Liver (tissue), 9 donors: ENCODE data around the gene ZACN. TPM values are rescaled to one million over a fixed set of nuclear protein-coding genes. Genes with fewer than 3 reads are reported as not detected.

Experiments used
- DNase-seq: peaks from one replicate; pipeline ENCODE4 v3.0.0-alpha.2; 2017; ENCODE audit warnings: low spot score
- H3K27ac ChIP-seq, 2 donors: one replicate each; pipeline ENCODE4 v1.7.0; 2013; ENCODE audit warnings: inconsistent platforms in 2 of 2, low read length in 2 of 2, control low read depth in 1 of 2, low read depth in 1 of 2, mild to moderate bottlenecking in 1 of 2
- H3K27me3 ChIP-seq, 4 donors: one replicate each; pipeline versions ENCODE4 v1.6.1 to v1.7.0; 2013; ENCODE audit warnings: low read length in 3 of 4, inconsistent platforms in 1 of 4, mild to moderate bottlenecking in 1 of 4, moderate library complexity in 1 of 4; ENCODE audit not compliant: control insufficient read depth in 4 of 4, insufficient read depth in 4 of 4
- H3K36me3 ChIP-seq, 4 donors: one replicate each; pipeline versions ENCODE4 v1.6.1 to v1.7.0; 2013; ENCODE audit warnings: low read length in 3 of 4, mild to moderate bottlenecking in 3 of 4, low read depth in 1 of 4, moderate library complexity in 1 of 4; ENCODE audit not compliant: control insufficient read depth in 4 of 4, insufficient read depth in 3 of 4
- H3K4me1 ChIP-seq, 4 donors: one replicate each; pipeline versions ENCODE4 v1.6.1 to v1.7.0; 2013; ENCODE audit warnings: low read length in 3 of 4, mild to moderate bottlenecking in 3 of 4, moderate library complexity in 1 of 4; ENCODE audit not compliant: control insufficient read depth in 4 of 4, insufficient read depth in 4 of 4
- H3K4me3 ChIP-seq, 3 donors: one replicate each; pipeline versions ENCODE4 v1.6.1 to v1.7.0; 2013; ENCODE audit warnings: low read length in 3 of 3, control low read depth in 1 of 3, low read depth in 1 of 3, mild to moderate bottlenecking in 1 of 3
- H3K9ac ChIP-seq, 2 donors: one replicate each; pipeline ENCODE4 v1.7.0; 2013; ENCODE audit warnings: low read length in 2 of 2, mild to moderate bottlenecking in 2 of 2, moderate library complexity in 2 of 2, control low read depth in 1 of 2, low read depth in 1 of 2
- H3K9me3 ChIP-seq, 4 donors: one replicate each; pipeline versions ENCODE4 v1.6.1 to v1.7.0; 2013; ENCODE audit warnings: low read length in 3 of 4; ENCODE audit not compliant: control insufficient read depth in 4 of 4
- EGR1 ChIP-seq, 2 donors: IDR thresholded peaks; 2 replicates each; pipeline ENCODE4 v1.6.1; 2016 to 2018; ENCODE audit warnings: antibody characterized with exemption in 2 of 2, low read depth in 2 of 2
- FOXA1 ChIP-seq: IDR thresholded peaks from 2 replicates; pipeline ENCODE4 v1.6.1; 2016; ENCODE audit warnings: antibody characterized with exemption
- FOXA2 ChIP-seq: IDR thresholded peaks from 2 replicates; pipeline ENCODE4 v1.6.1; 2016; ENCODE audit warnings: antibody characterized with exemption
- GABPA ChIP-seq, 2 donors: IDR thresholded peaks in 1 of 2; conservative IDR thresholded peaks in 1 of 2; 2 replicates each; pipeline ENCODE4 v1.6.1; 2016; ENCODE audit warnings: antibody characterized with exemption in 2 of 2, mild to moderate bottlenecking in 1 of 2, moderate library complexity in 1 of 2
- HNF4A ChIP-seq, 2 donors: conservative IDR thresholded peaks; 2 replicates each; pipeline ENCODE4 v1.6.1; 2016; ENCODE audit warnings: antibody characterized with exemption in 2 of 2, mild to moderate bottlenecking in 2 of 2
- HNF4G ChIP-seq: IDR thresholded peaks from 2 replicates; pipeline ENCODE4 v1.6.1; 2016; ENCODE audit warnings: antibody characterized with exemption
- NR2F2 ChIP-seq: IDR thresholded peaks from 2 replicates; pipeline ENCODE4 v1.6.1; 2016; ENCODE audit warnings: antibody characterized with exemption
- RAD21 ChIP-seq, 2 donors: IDR thresholded peaks; 2 replicates each; pipeline ENCODE4 v1.6.1; 2016; ENCODE audit warnings: antibody characterized with exemption in 2 of 2, mild to moderate bottlenecking in 2 of 2
- SP1 ChIP-seq: IDR thresholded peaks from 2 replicates; pipeline ENCODE4 v1.6.1; 2018; ENCODE audit warnings: antibody characterized with exemption, mild to moderate bottlenecking
- whole genome bisulfite sequencing: extraction: QIAGEN DNeasy Blood & Tissue Kit; methylation state at CpG from one replicate; pipeline ENCODE4 v1.1.7; 2013; 5-methylcytosine and 5-hydroxymethylcytosine counted together
- polyA plus RNA-seq, 2 donors: library from polyadenylated mRNA; stranded (reverse) in 1 of 2; unstranded in 1 of 2; fragments of 200-250 nt in 1 of 2; fragments of >200 nt in 1 of 2; fragmentation: Nextera tagmentation in 1 of 2; extraction: Ambion mirVana in 1 of 2; gene quantifications; one replicate each; pipeline versions ENCODE4 v1.2.1 to v1.2.3, GENCODE V29; 2013 to 2015
- total RNA-seq, 2 donors: library from RNA; depleted of rRNA; stranded (reverse); fragments of >200 nt; gene quantifications; one replicate each; pipeline ENCODE4 v1.2.3, GENCODE V29; 2014
- TF ChIP-seq, protein P1 (sequence below): fragments of 150-350 bp; IDR thresholded peaks from 2 replicates; pipeline ENCODE4 v1.5.1; 2017; ENCODE audit warnings: improper control_type of control experiment, low read depth, low read length; ENCODE audit not compliant: missing input control
- TF ChIP-seq, protein P2 (sequence below): IDR thresholded peaks from 2 replicates; pipeline ENCODE4 v1.6.1; 2016; ENCODE audit warnings: antibody characterized with exemption
- TF ChIP-seq, protein P3 (sequence below): IDR thresholded peaks from 2 replicates; pipeline ENCODE4 v1.6.1; 2016; ENCODE audit warnings: antibody characterized with exemption, mild to moderate bottlenecking
- donor health status: healthy.
- donor health status: healthy.
- donor health status: healthy.
- donor health status: healthy.
- donor health status: healthy.

ZACN gene
- total and polyA plus RNA-seq, 4 donors: 0.35 to 1.9 TPM; not detected in 2

DNA sequence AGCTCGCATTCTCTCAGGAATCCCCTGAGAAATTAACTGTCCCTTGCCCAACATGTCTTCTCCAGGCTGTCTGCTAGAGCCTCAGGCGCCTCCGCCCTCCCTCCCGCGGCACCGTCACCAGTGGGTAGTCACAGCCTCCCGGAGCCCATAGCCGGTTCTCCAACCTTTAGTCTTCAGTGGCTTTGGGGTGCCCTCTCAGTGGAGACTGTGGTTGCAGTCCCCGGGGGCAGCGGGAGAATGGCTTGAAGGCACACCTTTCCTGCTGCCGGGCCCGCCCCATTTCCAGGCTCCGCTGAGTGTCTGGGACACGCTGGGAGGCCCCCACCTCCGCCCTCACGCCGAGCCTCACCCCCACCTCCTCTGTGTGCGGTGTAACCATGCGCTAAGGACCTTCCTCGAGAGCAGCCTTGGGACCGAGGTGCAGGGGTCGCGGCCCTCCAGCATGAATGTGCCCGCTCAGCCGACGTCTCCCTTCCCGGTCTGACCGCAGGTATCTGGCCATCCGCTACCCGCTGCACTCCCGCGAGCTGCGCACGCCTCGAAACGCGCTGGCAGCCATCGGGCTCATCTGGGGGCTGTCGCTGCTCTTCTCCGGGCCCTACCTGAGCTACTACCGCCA, 2.7 kb upstream of the ZACN start:
- peaks cover 0 to 20% (median 9%) of the 10 kb centered on the region in 4 donors for H3K27me3 ChIP-seq
- WGBS: 7% methylated on average over 41 of the region's 41 CpGs
- no peak for DNase-seq
- no peaks in the 10 kb centered on the region for H3K36me3 ChIP-seq
- H3K4me3 ChIP-seq: no peak overlapping the region
- H3K9ac ChIP-seq: no peak overlapping the region
- H3K27ac ChIP-seq: no peak overlapping the region
- TF ChIP-seq FOXA1: no peak
- TF ChIP-seq, protein P1, sequence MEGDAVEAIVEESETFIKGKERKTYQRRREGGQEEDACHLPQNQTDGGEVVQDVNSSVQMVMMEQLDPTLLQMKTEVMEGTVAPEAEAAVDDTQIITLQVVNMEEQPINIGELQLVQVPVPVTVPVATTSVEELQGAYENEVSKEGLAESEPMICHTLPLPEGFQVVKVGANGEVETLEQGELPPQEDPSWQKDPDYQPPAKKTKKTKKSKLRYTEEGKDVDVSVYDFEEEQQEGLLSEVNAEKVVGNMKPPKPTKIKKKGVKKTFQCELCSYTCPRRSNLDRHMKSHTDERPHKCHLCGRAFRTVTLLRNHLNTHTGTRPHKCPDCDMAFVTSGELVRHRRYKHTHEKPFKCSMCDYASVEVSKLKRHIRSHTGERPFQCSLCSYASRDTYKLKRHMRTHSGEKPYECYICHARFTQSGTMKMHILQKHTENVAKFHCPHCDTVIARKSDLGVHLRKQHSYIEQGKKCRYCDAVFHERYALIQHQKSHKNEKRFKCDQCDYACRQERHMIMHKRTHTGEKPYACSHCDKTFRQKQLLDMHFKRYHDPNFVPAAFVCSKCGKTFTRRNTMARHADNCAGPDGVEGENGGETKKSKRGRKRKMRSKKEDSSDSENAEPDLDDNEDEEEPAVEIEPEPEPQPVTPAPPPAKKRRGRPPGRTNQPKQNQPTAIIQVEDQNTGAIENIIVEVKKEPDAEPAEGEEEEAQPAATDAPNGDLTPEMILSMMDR: no peak
- TF ChIP-seq RAD21 (IDR thresholded peaks at IDR 0.05): no peak
- no peaks in the 10 kb centered on the region for H3K9me3 ChIP-seq
- peaks cover 10 to 42% (median 16%) of the 10 kb centered on the region in 4 donors for H3K4me1 ChIP-seq

DNA sequence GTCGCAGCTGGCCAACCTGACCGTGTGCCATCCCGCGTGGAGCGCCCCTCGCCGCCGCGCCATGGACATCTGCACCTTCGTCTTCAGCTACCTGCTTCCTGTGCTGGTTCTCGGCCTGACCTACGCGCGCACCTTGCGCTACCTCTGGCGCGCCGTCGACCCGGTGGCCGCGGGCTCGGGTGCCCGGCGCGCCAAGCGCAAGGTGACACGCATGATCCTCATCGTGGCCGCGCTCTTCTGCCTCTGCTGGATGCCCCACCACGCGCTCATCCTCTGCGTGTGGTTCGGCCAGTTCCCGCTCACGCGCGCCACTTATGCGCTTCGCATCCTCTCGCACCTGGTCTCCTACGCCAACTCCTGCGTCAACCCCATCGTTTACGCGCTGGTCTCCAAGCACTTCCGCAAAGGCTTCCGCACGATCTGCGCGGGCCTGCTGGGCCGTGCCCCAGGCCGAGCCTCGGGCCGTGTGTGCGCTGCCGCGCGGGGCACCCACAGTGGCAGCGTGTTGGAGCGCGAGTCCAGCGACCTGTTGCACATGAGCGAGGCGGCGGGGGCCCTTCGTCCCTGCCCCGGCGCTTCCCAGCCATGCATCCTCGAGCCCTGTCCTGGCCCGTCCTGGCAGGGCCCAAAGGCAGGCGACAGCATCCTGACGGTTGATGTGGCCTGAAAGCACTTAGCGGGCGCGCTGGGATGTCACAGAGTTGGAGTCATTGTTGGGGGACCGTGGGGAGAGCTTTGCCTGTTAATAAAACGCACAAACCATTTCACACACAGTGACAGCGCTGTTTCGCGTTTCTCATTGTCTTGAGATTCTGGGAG, 2.0 kb upstream of the ZACN start:
- 8% methylated on average over 82 of the region's 82 CpGs for whole genome bisulfite sequencing
- Histone ChIP-seq H3K27me3 (peaks cover 0 to 20% (median 9%) of the 10 kb centered on the region in 4 donors), H3K9me3 (no peaks in the 10 kb centered on the region), H3K36me3 (no peaks in the 10 kb centered on the region), H3K4me3 (no peak overlapping the region), H3K27ac (no peak overlapping the region), H3K9ac (no peak overlapping the region), H3K4me1 (peaks cover 8 to 37% (median 12%) of the 10 kb centered on the region in 4 donors)
- DNase-seq: no peak
- TF ChIP-seq SP1: no peak
- no peak for TF ChIP-seq EGR1 (IDR thresholded peaks at IDR 0.05; ENCODE audit: low read depth in 2 of 2)
- TF ChIP-seq RAD21 (IDR thresholded peaks at IDR 0.05): no peak
- no peak for TF ChIP-seq HNF4G
- TF ChIP-seq FOXA2: no peak

DNA sequence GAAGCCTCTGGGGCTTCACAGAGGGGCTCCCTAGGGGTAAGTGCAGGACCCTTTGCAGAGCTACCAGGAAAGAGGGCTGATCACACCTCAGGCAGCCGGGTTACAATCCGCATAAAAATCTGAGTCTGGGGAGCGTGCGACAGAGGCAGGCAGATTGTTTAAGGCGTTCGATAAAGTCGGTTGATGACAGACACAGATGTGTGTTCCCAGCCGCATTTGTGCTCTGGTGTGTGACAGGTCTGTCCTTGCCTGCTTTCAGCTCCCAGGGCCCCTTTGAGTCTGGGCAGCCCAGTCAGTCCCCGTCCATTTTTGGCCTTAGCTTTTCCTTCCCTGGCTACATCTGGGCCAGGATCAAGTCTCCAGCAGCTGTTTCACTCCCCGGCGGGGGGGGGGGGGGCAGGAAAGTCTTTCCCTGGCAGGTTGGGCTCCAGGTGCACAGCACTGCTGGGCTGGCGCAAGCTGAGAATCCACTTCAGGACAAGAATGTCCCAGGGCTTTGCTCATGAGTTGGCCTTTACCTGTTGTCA, 1.3 kb upstream of the ZACN start:
- Histone ChIP-seq H3K9me3 (no peaks in the 10 kb centered on the region), H3K27me3 (peaks cover 0 to 20% (median 9%) of the 10 kb centered on the region in 4 donors), H3K9ac (no peak overlapping the region), H3K4me1 (peaks cover 8 to 35% (median 11%) of the 10 kb centered on the region in 4 donors), H3K36me3 (no peaks in the 10 kb centered on the region), H3K27ac (no peak overlapping the region), H3K4me3 (no peak overlapping the region)
- no peak for DNase-seq
- WGBS: 27% methylated on average over 12 of the region's 12 CpGs
- TF ChIP-seq HNF4A (conservative IDR thresholded peaks at IDR 0.05) (no peak), NR2F2 (no peak), SP1 (no peak), GABPA (IDR thresholded peaks at IDR 0.05 in 1 of 2, conservative IDR thresholded peaks at IDR 0.05 in 1 of 2) (no peak), FOXA1 (no peak)
- TF ChIP-seq, protein P2, sequence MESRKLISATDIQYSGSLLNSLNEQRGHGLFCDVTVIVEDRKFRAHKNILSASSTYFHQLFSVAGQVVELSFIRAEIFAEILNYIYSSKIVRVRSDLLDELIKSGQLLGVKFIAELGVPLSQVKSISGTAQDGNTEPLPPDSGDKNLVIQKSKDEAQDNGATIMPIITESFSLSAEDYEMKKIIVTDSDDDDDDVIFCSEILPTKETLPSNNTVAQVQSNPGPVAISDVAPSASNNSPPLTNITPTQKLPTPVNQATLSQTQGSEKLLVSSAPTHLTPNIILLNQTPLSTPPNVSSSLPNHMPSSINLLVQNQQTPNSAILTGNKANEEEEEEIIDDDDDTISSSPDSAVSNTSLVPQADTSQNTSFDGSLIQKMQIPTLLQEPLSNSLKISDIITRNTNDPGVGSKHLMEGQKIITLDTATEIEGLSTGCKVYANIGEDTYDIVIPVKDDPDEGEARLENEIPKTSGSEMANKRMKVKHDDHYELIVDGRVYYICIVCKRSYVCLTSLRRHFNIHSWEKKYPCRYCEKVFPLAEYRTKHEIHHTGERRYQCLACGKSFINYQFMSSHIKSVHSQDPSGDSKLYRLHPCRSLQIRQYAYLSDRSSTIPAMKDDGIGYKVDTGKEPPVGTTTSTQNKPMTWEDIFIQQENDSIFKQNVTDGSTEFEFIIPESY: no peak
- TF ChIP-seq, protein P3, sequence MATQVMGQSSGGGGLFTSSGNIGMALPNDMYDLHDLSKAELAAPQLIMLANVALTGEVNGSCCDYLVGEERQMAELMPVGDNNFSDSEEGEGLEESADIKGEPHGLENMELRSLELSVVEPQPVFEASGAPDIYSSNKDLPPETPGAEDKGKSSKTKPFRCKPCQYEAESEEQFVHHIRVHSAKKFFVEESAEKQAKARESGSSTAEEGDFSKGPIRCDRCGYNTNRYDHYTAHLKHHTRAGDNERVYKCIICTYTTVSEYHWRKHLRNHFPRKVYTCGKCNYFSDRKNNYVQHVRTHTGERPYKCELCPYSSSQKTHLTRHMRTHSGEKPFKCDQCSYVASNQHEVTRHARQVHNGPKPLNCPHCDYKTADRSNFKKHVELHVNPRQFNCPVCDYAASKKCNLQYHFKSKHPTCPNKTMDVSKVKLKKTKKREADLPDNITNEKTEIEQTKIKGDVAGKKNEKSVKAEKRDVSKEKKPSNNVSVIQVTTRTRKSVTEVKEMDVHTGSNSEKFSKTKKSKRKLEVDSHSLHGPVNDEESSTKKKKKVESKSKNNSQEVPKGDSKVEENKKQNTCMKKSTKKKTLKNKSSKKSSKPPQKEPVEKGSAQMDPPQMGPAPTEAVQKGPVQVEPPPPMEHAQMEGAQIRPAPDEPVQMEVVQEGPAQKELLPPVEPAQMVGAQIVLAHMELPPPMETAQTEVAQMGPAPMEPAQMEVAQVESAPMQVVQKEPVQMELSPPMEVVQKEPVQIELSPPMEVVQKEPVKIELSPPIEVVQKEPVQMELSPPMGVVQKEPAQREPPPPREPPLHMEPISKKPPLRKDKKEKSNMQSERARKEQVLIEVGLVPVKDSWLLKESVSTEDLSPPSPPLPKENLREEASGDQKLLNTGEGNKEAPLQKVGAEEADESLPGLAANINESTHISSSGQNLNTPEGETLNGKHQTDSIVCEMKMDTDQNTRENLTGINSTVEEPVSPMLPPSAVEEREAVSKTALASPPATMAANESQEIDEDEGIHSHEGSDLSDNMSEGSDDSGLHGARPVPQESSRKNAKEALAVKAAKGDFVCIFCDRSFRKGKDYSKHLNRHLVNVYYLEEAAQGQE: no peak
- TF ChIP-seq, protein P1: no peak
